Measurements from ENCODE around the gene BRI3.

DNA sequence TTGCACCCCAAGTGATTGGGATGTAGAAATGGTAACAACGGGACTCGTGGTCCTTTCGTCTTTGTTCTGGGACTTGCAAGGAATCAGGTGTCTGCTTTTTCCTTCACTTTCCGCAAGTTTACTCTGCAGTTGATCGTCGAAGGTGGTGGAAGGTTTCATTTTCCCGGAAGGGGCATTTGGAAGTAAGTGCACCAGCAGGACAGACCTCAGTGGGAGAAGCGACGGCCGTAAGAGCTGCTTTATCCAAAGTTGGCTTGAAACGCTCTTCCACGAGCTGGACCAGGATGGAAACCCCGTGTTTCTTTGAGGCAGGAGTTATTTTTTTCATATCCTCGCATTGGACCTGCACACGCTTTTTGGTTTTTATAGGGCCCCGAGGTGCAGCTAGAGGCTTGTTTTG, 1.2 kb downstream of the BRI3 start:
- TF ChIP-seq EZH2 (IDR thresholded peaks at IDR 0.05; ENCODE audit: insufficient read depth, poor library complexity, severe bottlenecking) (no peak), EZH2phosphoT487 (IDR thresholded peaks at IDR 0.05; ENCODE audit: insufficient read depth, low read depth) (no peak)
